HepG2 (cell line): ENCODE measurements around the gene CHID1.

Source experiments
- CBX2 ChIP-seq, 2 experiments: fragments of 200-600 bp in 1 of 2; sonication (generic); formaldehyde crosslinking in 1 of 2; IDR thresholded peaks; 2 replicates each; pipeline versions ENCODE4 v1.7.0 to v1.8.1; 2018 to 2022; ENCODE audit warnings: low read depth in 2 of 2, low read length in 1 of 2, mild to moderate bottlenecking in 1 of 2, missing genetic modification reagents in 1 of 2
- CTCF ChIP-seq: sonication (generic); formaldehyde crosslinking; IDR thresholded peaks from 2 replicates; pipeline ENCODE4 v1.5.0; 2020; ENCODE audit warnings: mild to moderate bottlenecking, missing genetic modification reagents, moderate library complexity
- MYNN ChIP-seq: sonication (generic); formaldehyde crosslinking; IDR thresholded peaks from 2 replicates; pipeline ENCODE4 v1.4.0; 2020; ENCODE audit warnings: mild to moderate bottlenecking, low read depth, missing genetic modification reagents
- NFATC3 ChIP-seq: sonication (generic); formaldehyde crosslinking; IDR thresholded peaks from 2 replicates; pipeline ENCODE4 v1.5.1; 2020; ENCODE audit warnings: mild to moderate bottlenecking, missing genetic modification reagents
- ZNF207 ChIP-seq: fragments of 450-650 bp; IDR thresholded peaks from 2 replicates; pipeline ENCODE4 v1.6.1; 2016; ENCODE audit warnings: antibody characterized with exemption, borderline replicate concordance
- ZNF24 ChIP-seq: fragments of 450-650 bp; IDR thresholded peaks from 2 replicates; pipeline ENCODE4 v1.6.1; 2017; ENCODE audit warnings: antibody characterized with exemption, mild to moderate bottlenecking
- ZNF766 ChIP-seq: sonication (generic); formaldehyde crosslinking; IDR thresholded peaks from 2 replicates; pipeline ENCODE4 v1.5.0; 2020; ENCODE audit warnings: missing genetic modification reagents, borderline replicate concordance

GRCh38 chr11:899724-900123, 10.9 kb downstream of the CHID1 start:
- TF ChIP-seq ZNF207, result no peak
- no peak for TF ChIP-seq NFATC3 (CRISPR knock-in tag)
- no peak for TF ChIP-seq CTCF
- TF ChIP-seq ZNF24, result no peak
- TF ChIP-seq CBX2 (IDR thresholded peaks at IDR 0.05; ENCODE audit: low read depth, low read length), result no peak
- no peak for TF ChIP-seq CBX2 (CRISPR knock-in tag; IDR thresholded peaks at IDR 0.05; ENCODE audit: low read depth)
- no peak for TF ChIP-seq ZNF766 (CRISPR knock-in tag)
- no peak for TF ChIP-seq MYNN (CRISPR knock-in tag)
